H9 (cell line): ENCODE measurements around the gene CDH5. TPM values are rescaled to one million over a fixed set of nuclear protein-coding genes. Genes with fewer than 3 reads are reported as not detected.

Source experiments
- DNase-seq: peaks from one replicate; pipeline ENCODE4 v3.0.0-alpha.2; 2017
- H2AFZ ChIP-seq: one replicate; pipeline ENCODE4 v1.6.1; 2013; ENCODE audit warnings: mild to moderate bottlenecking, low read length, control low read depth, moderate library complexity
- H2AK5ac ChIP-seq: 2 replicates; pipeline ENCODE4 v1.6.1; 2013; ENCODE audit warnings: low read length, control low read depth, mixed read lengths; ENCODE audit not compliant: insufficient read length
- H2BK120ac ChIP-seq: one replicate; pipeline ENCODE4 v1.6.1; 2013; ENCODE audit warnings: low read depth, mild to moderate bottlenecking, low read length, control low read depth, inconsistent platforms; ENCODE audit not compliant: poor library complexity, severe bottlenecking
- H2BK12ac ChIP-seq: 2 replicates; pipeline ENCODE4 v1.6.1; 2013; ENCODE audit warnings: low read length, control low read depth, mixed read lengths, low read depth; ENCODE audit not compliant: insufficient read length
- H2BK15ac ChIP-seq: 2 replicates; pipeline ENCODE4 v1.6.1; 2013; ENCODE audit warnings: low read depth, low read length, control low read depth
- H2BK20ac ChIP-seq: one replicate; pipeline ENCODE4 v1.6.1; 2013; ENCODE audit warnings: low read depth, mild to moderate bottlenecking, low read length, control low read depth, inconsistent platforms; ENCODE audit not compliant: poor library complexity, severe bottlenecking
- H2BK5ac ChIP-seq: 2 replicates; pipeline ENCODE4 v1.6.1; 2013; ENCODE audit warnings: low read length, control low read depth, mixed read lengths; ENCODE audit not compliant: insufficient read length
- H3K14ac ChIP-seq: 2 replicates; pipeline ENCODE4 v1.6.1; 2013; ENCODE audit warnings: low read length, control low read depth; ENCODE audit not compliant: insufficient read depth
- H3K18ac ChIP-seq: 2 replicates; pipeline ENCODE4 v1.6.1; 2013; ENCODE audit warnings: low read depth, mild to moderate bottlenecking, mixed read lengths, low read length, control low read depth; ENCODE audit not compliant: insufficient read length
- H3K23ac ChIP-seq: 2 replicates; pipeline ENCODE4 v1.6.1; 2013; ENCODE audit warnings: low read length, control low read depth, mixed read lengths, low read depth; ENCODE audit not compliant: insufficient read length
- H3K23me2 ChIP-seq: 2 replicates; pipeline ENCODE4 v1.6.1; 2013; ENCODE audit warnings: low read depth, mild to moderate bottlenecking, mixed read lengths, low read length, control low read depth; ENCODE audit not compliant: insufficient read length, poor library complexity, severe bottlenecking
- H3K27ac ChIP-seq: 2 replicates; pipeline ENCODE4 v1.5.1; 2013; ENCODE audit warnings: low read length, control low read depth, mixed read lengths, low read depth; ENCODE audit not compliant: insufficient read length
- H3K27me3 ChIP-seq: 2 replicates; pipeline ENCODE4 v1.6.1; 2013; ENCODE audit warnings: low read length, control low read depth, inconsistent platforms; ENCODE audit not compliant: insufficient read depth
- H3K4ac ChIP-seq: 2 replicates; pipeline ENCODE4 v1.6.1; 2013; ENCODE audit warnings: low read depth, mild to moderate bottlenecking, control low read depth, inconsistent platforms, low read length, moderate library complexity
- H3K4me1 ChIP-seq: 2 replicates; pipeline ENCODE4 v1.6.1; 2013; ENCODE audit warnings: low read length, control low read depth, inconsistent platforms; ENCODE audit not compliant: insufficient read depth
- H3K4me2 ChIP-seq: 2 replicates; pipeline ENCODE4 v1.6.1; 2013; ENCODE audit warnings: low read length, control low read depth, mixed read lengths; ENCODE audit not compliant: insufficient read length, insufficient read depth
- H3K56ac ChIP-seq: 2 replicates; pipeline ENCODE4 v1.6.1; 2013; ENCODE audit warnings: low read depth, mild to moderate bottlenecking, mixed read lengths, low read length, control low read depth; ENCODE audit not compliant: insufficient read length
- H3K79me1 ChIP-seq: 2 replicates; pipeline ENCODE4 v1.6.1; 2013; ENCODE audit warnings: low read depth, mild to moderate bottlenecking, moderate library complexity, low read length, control low read depth, inconsistent platforms; ENCODE audit not compliant: insufficient read depth, poor library complexity, severe bottlenecking
- H3K79me2 ChIP-seq: 2 replicates; pipeline ENCODE4 v1.6.1; 2013; ENCODE audit warnings: low read length, control low read depth, inconsistent platforms; ENCODE audit not compliant: insufficient read depth
- H3K9ac ChIP-seq: 2 replicates; pipeline ENCODE4 v1.6.1; 2013; ENCODE audit warnings: low read length, control low read depth, mixed read lengths; ENCODE audit not compliant: insufficient read length; ENCODE audit errors: extremely low read depth
- H3K9me3 ChIP-seq: one replicate; pipeline ENCODE4 v1.6.1; 2013; ENCODE audit warnings: low read depth, low read length, inconsistent platforms; ENCODE audit not compliant: control insufficient read depth
- H3T11ph ChIP-seq: one replicate; pipeline ENCODE4 v1.6.1; 2013; ENCODE audit warnings: mild to moderate bottlenecking, low read length, control low read depth, inconsistent platforms
- H4K20me1 ChIP-seq: one replicate; pipeline ENCODE4 v1.6.1; 2013; ENCODE audit not compliant: control insufficient read depth, insufficient read length, insufficient read depth
- H4K5ac ChIP-seq: 2 replicates; pipeline ENCODE4 v1.6.1; 2013; ENCODE audit warnings: low read depth, mild to moderate bottlenecking, mixed read lengths, low read length, control low read depth; ENCODE audit not compliant: insufficient read length
- H4K8ac ChIP-seq: replicated peaks from 2 replicates; pipeline ENCODE4 v1.6.1; 2013; ENCODE audit warnings: low read length, control low read depth, mixed read lengths, low read depth; ENCODE audit not compliant: insufficient read length
- H4K91ac ChIP-seq: 2 replicates; pipeline ENCODE4 v1.6.1; 2013; ENCODE audit warnings: low read depth, mild to moderate bottlenecking, moderate library complexity, mixed read lengths, low read length, control low read depth; ENCODE audit not compliant: insufficient read length
- H3K27ac Mint-ChIP-seq, 3 experiments: 2 replicates in 2 of 3; 3 replicates in 1 of 3; pipeline ENCODE4 v1.8.0; 2020 to 2021; ENCODE audit warnings: mixed read lengths in 3 of 3, mild to moderate bottlenecking in 1 of 3, moderate library complexity in 1 of 3
- H3K27me3 Mint-ChIP-seq: 2 replicates; pipeline ENCODE4 v1.8.0; 2021; ENCODE audit warnings: low read depth, mild to moderate bottlenecking, moderate library complexity, mixed read lengths
- H3K36me3 Mint-ChIP-seq, 3 experiments: 2 replicates in 2 of 3; 3 replicates in 1 of 3; pipeline ENCODE4 v1.8.0; 2020 to 2021; ENCODE audit warnings: low read depth in 3 of 3, mixed read lengths in 3 of 3; ENCODE audit not compliant: insufficient read depth in 1 of 3
- H3K4me1 Mint-ChIP-seq, 2 experiments: 2 replicates each; pipeline ENCODE4 v1.8.0; 2020; ENCODE audit warnings: mixed read lengths in 2 of 2
- H3K4me3 Mint-ChIP-seq, 2 experiments: 2 replicates in 1 of 2; 3 replicates in 1 of 2; pipeline ENCODE4 v1.8.0; 2020 to 2021; ENCODE audit warnings: mild to moderate bottlenecking in 2 of 2, mixed read lengths in 2 of 2, moderate library complexity in 1 of 2
- H3K9me3 Mint-ChIP-seq, 2 experiments: 2 replicates in 1 of 2; 3 replicates in 1 of 2; pipeline ENCODE4 v1.8.0; 2020; ENCODE audit warnings: mild to moderate bottlenecking in 2 of 2, mixed read lengths in 2 of 2, moderate library complexity in 1 of 2
- CTCF ChIP-seq: fragments of 200-600 bp; sonication (generic); conservative IDR thresholded peaks from 3 replicates; pipeline ENCODE4 v1.8.0; 2021; ENCODE audit warnings: antibody characterized with exemption, mild to moderate bottlenecking
- WGBS: extraction: QIAGEN DNeasy Blood & Tissue Kit; methylation state at CpG from one replicate; pipeline ENCODE4 v1.1.7; 2013; ENCODE audit warnings: missing lambda C conversion rate, low lambda C conversion rate, mixed read lengths; ENCODE audit not compliant: insufficient read length; ENCODE audit errors: extremely low coverage; 5-methylcytosine and 5-hydroxymethylcytosine counted together
- total RNA-seq: library from RNA; stranded (reverse); gene quantifications from 2 replicates; pipeline ENCODE4 v1.2.1, GENCODE V29; 2021

CDH5 gene
- total RNA-seq, 1 experiment from 2014 or later: 0.20 TPM

- H2BK120ac ChIP-seq: no peak overlapping the region
- Mint-ChIP-seq H3K36me3 (no peaks in the 10 kb centered on the region; a peak in 1 of 7 replicates), H3K4me1 (peaks cover 18 to 26% of the 10 kb centered on the region in 2 experiments), H3K27ac (no peak overlapping the region), H3K4me3 (no peak overlapping the region), H3K27me3 (peaks cover 26% of the 10 kb centered on the region), H3K9me3 (peaks cover 5 to 6% of the 10 kb centered on the region in 2 experiments; a peak in 3 of 5 replicates)
- WGBS: no CpG with 5 or more reads among the region's 12 CpGs
- H3K56ac ChIP-seq: no peak overlapping the region
- no peak overlapping the region for H3K27ac ChIP-seq
- H2BK12ac ChIP-seq: no peak overlapping the region
- no peak overlapping the region for H4K5ac ChIP-seq
- H4K20me1 ChIP-seq: no peaks in the 10 kb centered on the region
- H3T11ph ChIP-seq: no peak overlapping the region
- H2BK20ac ChIP-seq: no peak overlapping the region
- no peaks in the 10 kb centered on the region for H3K9me3 ChIP-seq
- no peaks in the 10 kb centered on the region for H3K79me1 ChIP-seq
- H2BK15ac ChIP-seq: no peak overlapping the region
- no peak overlapping the region for H3K18ac ChIP-seq
- no peak for DNase-seq
- no peak overlapping the region for H3K23ac ChIP-seq
- no peak overlapping the region for H2AFZ ChIP-seq
- H3K9ac ChIP-seq: no peak overlapping the region
- no peak overlapping the region for H3K14ac ChIP-seq
- H3K4ac ChIP-seq: no peak overlapping the region
- no peaks in the 10 kb centered on the region for H3K79me2 ChIP-seq
- H3K4me1 ChIP-seq: peaks cover 2% of the 10 kb centered on the region
- no peak overlapping the region for H4K8ac ChIP-seq
- peaks cover 4% of the 10 kb centered on the region for H3K23me2 ChIP-seq
- no peak overlapping the region for H2BK5ac ChIP-seq
- H3K4me2 ChIP-seq: no peak overlapping the region
- no peaks in the 10 kb centered on the region for H3K27me3 ChIP-seq
- H2AK5ac ChIP-seq: no peak overlapping the region
- H4K91ac ChIP-seq: no peak overlapping the region
- TF ChIP-seq CTCF: no peak
These were observed 35.7 kb downstream of the CDH5 start for GRCh38 chr16:66402166-66402565.
